GM21529 (cell line): ENCODE results near the gene SMAD2.
"Not testable (repeated sequence)": the region's sequence is repeated elsewhere in the genome, so short reads cannot be mapped to it uniquely, and the experiment has no call there.

ENCODE experiments used
- ATAC-seq: cut with Tn5 transposase; IDR thresholded peaks from one replicate; pipeline ENCODE4 v1.9.1; 2021; ENCODE audit not compliant: unreplicated experiment

The SMAD2 gene

DNA sequence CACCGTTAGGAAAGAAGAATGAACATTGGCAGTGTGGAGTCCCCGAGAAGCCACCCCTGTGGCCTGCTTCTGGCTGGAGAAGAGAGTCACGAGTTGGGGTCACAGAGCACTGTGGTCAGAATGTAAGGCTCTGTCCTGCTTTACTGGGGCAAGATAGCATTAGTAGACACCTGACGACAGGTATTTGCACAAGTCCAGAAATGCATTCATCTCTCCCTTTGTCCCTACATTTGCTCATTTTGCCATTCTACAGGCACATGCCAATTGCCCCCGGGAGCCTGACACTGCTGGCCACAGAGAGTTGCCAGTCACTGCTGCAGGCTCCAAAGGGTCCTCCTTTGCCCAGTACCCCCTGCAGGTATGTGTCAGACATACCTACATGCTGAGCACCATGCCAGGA, 133.3 kb downstream of the SMAD2 start:
- ATAC-seq: no peak

DNA sequence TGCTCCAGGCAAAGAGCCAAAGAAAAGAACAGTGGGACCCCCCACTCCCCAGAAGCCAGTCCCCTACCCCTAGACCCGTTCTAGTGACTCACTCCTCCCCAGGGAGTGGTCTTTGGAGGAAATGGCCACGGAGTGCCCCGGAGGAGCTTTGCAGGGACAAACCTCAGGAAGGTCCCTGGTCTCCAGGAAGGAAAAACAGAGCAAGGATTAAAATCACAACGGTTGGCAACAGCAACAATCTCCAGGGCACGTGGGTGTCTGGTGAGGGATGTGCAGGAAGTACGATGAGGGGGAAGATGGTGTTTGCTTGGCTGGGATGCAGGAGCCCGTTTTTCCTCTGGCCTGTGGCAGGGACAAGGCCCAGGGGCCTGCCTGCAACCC, 135.0 kb downstream of the SMAD2 start:
- no peak for ATAC-seq

DNA sequence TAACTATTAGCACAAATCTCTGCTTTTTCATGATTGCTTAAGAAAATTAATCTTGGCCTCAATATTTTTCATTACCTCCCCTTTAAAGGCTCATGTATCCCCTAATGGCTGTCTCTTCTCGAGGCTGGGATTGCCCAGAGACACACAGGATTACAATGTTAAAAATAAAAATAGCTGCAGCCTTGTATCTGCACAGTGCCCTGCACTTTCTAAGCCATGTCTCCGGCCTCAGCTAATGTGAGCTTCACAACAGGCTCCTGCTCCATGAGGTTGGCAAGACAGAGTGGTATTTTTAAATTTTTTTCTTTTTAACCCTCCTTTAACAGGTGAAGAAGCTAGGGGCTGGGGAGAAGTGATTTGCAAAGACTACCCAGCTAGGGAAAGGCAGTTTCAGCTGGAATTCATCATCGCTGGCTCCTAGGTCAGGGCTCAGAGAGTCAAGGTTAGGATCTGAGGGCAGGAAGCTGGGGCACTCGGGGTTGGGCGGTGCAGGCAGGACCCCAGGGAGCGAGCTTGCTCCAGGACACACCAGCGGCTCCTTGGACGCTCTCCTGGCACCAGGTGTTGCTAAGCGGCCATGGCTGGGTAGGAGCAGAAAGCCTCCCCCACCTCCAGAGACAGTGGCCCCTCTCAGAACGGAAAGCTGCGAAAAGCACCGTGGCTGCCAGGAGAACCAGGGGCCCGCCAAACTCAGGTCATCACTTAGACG, 135.6 kb downstream of the SMAD2 start:
- ATAC-seq: no peak

DNA sequence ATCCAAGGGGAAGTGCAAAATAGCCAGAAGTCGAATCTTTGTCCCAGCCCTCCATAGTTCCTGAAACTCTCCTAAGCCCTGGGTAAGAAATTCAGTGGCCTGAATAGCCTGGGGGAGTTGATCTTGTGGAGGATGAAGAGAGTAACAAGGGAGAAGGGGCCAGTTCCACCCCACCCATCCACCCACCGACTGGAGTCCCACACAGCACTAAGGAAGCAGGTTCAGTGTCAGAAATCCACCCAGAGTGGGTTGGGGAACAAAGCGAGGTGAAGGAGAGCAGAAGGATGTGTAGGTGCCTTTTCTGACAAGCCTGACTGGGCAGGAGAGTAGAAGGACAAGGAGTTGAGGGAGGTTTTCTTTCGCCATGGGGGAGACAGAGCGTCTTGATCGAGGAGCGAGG, 136.8 kb downstream of the SMAD2 start:
- no peak for ATAC-seq

DNA sequence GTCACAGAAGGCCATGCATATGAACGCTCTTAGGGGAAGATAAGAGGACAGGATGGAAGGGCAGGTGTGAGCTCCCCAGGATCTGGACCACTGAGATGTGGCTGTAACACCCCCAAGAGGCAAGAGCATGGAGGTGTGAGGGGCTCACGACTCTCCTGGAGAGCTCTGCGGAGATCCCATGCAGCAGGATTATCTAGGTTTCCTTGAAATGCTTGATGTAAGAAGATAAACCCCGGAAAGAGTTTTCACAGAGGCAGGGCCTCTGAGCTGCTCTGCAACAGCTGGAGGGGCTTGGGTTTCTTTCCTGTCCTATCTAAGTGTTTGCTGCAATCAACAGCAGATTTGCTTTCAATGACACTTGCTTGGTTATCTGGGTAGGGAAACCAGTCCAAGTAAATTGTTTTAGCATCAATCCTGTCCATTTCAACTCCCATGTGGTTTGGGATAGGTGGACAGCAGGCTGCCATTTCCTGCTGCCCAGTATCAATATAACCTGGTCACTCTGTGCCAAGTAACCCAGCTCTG, 138.9 kb downstream of the SMAD2 start:
- ATAC-seq: no peak

DNA sequence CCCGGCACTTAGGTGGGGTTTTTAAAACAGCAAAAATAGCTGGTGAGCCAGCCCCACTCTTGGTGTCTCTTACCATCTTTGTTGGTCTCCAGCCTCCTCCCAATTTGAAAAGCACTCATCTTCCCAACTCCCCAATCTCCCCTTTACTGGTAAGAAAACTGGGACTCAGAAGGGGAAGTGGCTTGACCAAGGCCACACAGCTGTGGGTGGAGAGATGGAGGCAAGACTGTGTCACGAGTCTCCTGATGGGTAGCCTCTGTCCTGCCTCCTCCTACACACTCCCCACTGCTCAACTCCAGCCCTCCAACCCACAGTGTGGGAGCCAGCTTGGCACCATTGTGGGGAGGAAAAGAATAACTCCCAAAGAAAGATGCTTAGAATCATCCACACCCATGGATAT, 140.4 kb downstream of the SMAD2 start:
- no peak for ATAC-seq

DNA sequence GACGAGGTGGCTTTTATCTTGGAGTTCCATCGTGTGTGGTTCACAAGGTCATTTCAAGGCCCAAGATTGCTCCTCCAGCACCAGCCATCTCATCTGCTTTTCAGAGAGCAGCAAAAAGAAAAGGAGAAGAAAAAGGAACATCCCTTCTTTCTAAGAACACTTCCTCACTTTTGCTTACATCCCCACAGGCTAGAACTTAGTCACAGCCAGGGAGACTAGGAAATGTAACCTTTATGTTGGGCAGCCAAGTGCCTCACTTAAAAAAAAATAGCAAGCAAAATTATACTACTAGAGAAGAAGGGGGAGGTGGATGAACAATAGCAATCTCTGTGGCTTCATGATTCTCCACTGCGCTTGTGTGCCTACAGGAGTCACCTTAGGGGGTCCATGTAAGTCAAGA, 141.8 kb downstream of the SMAD2 start:
- ATAC-seq: no peak

DNA sequence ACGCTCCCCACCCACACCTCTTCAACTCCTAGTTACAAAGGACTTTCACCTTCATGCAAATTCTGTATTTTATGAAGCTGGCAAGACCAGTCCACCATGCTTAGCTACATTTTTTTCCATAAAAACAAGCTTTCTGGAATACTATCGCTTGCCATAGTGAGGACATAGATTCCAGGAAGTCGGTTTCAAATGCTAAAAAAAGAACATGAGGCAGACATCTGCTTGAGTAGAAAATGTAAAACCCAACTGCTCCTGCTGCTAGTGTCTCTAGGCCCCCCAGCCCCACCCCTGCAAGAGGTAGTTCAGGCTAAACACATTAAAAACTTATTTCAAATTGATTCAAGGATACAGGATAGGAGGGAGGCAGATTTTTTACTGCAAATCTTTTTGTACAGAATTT, 148.9 kb downstream of the SMAD2 start:
- no peak for ATAC-seq

DNA sequence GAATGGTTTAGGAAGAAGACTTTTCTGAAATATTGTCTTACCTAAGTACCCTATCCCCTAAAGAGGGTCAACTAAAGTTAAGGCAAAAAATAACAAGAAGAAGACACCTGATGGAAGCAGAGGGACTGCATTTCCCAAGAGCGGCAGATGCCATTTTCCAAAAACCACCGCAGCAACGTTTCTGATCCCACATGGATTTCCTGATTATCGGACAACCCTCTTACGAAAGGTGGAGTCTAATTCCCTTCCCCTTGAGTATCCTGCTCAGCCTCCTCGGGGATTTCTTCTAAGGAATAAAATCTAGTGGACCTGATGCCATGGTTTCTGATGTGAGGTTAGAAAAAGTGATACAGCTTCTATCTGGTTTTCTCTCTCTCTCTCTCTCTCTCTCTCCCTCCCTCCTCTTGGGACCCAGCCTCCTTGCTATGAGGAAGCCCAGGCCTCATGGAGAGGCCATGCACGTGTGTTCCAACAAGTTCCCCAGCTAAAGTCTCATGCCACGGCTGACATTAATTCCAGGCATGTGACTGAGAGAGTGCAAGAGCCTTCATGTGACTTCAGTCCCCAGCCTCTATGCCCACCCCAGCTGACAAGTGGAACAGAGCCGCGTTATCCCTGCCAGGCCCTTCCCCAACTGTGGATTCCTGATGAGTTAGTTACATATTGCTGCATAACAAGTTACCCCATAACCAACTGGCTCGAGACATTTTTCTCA, 150.3 kb downstream of the SMAD2 start:
- no peak for ATAC-seq

DNA sequence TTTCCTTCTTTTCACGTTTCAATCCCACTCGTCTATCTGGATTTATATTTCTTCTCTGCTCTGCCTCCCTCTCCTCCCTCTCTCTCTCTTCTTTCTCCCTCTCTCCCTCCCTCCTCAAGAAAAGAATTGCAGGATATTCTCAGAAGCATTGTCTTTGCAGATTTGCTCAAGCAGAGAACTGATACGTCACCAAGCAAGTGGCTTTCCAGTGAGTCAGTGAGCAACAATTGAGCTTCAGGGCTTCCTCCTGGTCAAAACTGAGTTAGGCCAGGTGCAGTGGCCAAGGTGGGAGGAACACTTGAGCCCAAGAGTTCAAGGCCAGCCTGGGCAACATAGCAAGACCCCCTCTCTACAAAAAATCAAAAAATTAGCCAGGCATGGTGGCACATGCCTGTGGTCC, 151.1 kb downstream of the SMAD2 start:
- no peak for ATAC-seq

DNA sequence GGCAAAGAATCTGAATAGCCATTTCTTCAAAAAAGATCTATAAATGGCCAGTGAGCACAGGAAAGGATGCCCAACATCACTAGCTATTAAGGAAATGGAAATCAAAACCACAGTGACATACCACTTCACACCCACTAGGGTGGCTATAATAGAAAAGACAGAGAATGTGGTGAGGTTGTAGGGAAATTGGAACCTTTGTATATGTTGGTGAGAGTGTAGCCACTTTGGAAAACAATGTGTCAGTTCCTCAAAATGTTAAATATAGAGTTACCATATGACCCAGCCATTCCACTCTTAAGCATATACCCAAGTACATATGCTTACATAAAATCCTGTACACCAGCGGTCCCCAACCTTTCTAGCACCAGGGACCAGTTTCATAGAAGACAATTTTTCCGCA, 152.8 kb downstream of the SMAD2 start:
- ATAC-seq: no peak

DNA sequence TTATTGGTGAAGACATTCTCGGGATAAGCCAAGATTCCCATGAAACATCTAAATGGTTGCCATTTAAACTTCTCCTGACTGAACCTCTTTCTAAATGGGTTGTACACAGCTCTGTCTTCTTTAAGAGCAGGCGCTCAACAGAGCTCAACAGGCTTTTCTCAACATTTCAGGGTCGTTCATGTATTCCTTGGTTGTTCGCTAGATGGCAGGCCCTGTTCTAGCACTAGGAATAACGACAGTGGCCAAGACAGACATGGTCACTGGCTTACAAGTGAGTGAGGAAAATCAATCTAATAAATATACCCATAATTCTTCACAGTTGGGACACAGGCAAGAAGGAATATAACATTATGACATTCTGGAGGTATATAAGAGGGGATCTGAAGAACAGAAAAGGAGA, 154.5 kb downstream of the SMAD2 start:
- no peak for ATAC-seq

DNA sequence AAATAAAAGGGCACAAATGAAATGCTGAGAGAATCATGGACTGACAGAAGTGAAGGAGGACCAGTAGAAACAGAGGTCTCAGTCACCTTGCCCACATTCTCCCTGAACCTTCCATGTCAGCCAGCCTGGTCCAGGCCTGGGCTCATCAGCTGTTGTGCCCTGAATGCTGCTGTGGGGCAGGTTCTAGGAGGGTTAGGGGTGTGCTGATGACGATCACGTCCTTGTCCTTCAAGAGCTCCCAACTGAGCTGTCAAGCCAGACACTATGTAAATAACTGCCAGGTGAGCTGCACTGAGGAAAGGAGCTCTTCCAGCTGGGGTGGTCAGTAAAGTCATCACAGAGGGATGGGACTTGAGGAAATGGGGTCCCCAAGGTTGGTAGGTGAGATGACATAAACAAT, 156.5 kb downstream of the SMAD2 start:
- ATAC-seq: no peak

DNA sequence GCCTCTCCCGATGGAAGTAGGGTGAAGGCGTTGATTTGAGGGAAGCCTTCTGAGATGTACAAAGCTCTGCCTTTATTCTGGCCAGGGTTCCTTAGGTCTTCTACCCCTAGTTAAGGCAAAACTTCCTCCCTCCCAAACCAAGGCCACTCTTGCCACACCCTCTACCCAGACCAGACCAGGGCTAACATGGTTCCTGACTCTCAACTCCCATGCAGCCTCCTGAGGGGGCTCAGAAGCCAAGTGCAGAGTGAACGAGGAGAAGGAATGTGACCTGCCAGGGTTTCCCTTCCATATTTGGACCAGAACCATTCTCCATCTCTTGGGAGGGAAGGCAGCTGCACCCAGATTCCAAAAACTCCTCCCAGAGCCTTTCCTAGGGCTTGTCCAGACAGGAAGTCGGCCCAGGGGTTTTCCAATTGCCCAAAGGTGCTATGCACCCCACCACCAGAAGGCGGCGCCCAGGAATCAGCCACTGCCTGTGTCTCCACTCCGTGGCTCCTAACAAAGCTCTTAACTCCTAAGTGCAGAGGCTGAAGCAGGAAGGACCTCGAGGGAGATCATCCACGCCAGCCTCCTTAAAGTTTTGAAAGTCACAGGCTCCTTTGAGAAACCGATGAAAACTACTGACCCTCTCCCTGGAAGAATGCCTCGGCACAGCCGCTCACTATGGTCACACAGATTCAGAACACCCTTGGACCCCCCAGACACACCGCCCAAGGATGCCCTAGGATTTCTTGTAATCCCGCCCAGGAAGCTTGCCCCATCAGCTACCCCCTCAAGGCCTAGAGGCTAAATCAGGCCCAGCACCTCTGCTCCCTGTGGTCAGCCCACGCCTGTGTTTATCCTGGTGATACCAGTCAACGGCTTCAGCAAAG, 157.8 kb downstream of the SMAD2 start:
- ATAC-seq: no peak

DNA sequence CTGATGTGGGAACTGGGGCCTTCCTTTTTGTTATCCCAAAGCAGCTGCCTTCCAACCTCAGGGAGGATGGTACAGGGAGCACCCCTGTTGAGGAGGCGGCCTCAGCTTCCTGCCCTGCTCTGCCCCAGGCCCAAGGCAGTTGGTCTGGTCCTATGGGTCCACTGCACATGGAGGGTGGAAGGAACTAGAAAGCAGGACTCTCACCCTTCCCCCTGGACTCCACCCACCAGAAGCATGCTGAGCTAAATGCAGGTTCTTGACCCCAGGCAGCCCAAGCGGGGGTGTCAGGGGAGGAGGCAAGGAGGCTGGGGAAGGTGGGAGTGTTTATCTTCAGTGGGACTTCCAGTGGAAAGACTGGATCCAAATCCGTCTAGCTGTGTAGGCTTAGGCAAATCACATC, 158.5 kb downstream of the SMAD2 start:
- no peak for ATAC-seq

DNA sequence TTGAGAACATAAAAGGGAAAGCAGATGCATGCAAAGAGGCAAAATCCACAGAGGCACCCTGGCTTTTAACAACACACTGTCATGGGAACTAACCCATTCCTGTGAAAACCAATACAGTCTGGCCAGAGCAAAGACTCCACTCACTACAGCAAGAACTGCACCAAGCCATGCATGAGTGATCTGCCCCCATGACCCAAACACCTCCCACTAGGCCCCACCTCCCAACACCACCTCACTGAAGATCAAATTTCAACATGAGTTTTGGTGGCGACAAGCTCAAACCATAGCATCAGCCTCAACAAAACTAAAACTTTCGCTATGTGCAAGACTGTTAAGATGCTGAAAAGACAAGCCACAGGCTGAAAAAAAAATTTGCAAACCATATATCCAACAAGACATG, 162.8 kb downstream of the SMAD2 start:
- ATAC-seq: peak; percentile 33

DNA sequence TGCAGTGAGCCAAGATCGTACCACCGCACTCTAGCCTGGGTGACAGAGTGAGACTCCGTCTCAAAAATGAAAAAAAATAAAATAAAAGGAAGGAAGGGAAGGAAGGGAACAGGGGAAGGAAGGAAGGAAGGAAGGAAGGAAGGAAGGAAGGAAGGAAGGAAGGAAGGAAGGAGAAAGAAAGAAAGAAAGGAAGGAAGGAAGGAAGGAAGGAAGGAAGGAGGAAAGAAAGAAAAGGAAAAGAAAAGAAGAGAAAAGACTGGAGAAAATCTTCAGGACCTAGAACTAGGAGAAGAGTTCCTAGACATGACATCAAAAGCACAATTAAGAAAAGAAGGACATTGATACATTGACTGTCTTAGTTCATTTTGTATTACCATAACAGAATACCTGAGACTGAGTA, 163.3 kb downstream of the SMAD2 start:
- ATAC-seq: not testable (repeated sequence)
